Measurements from ENCODE around the gene HMGXB4. TPM values are rescaled to one million over a fixed set of nuclear protein-coding genes. Genes with fewer than 3 reads are reported as not detected.

The HMGXB4 gene
- total RNA-seq, 3 donors from 2014 or later (not counting 1 experiment from before 2014, with no cell fraction given), result 40.4 to 46.1 (median 40.7) TPM

- no peak for DNase-seq
Measured at GRCh38 chr22:35318346-35319215, 61.3 kb downstream of the HMGXB4 start.

GRCh38 chr22:35319244-35319985, 62.1 kb downstream of the HMGXB4 start:
- intact Hi-C loops (cut with micrococcal nuclease), result no loop called here
- no peak overlapping the region for H3K4me3 Mint-ChIP-seq
- Histone ChIP-seq H3K27me3 (ENCODE audit: control insufficient read depth, insufficient read depth, low read length) (no peaks in the 10 kb centered on the region), H3K36me3 (ENCODE audit: control insufficient read depth, insufficient read depth, low read length) (peaks cover 37% of the 10 kb centered on the region), H3K9me3 (ENCODE audit: control insufficient read depth, insufficient read depth, low read length) (no peaks in the 10 kb centered on the region), H3K4me1 (ENCODE audit: control insufficient read depth, insufficient read depth, low read length) (no peaks in the 10 kb centered on the region), H3K27ac (ENCODE audit: low read length) (no peak overlapping the region), H3K4me3 (ENCODE audit: low read length) (no peak overlapping the region)
- no peak for DNase-seq
- peaks cover 7 to 12% of the 10 kb centered on the region in 2 donors for H3K4me1 Mint-ChIP-seq
- H3K27me3 Mint-ChIP-seq (ENCODE audit: low read depth in 2 of 2), result no peaks in the 10 kb centered on the region
- WGBS (ENCODE audit: insufficient coverage), result 93% methylated on average over 18 of the region's 18 CpGs
- no peak for ATAC-seq
- no peaks in the 10 kb centered on the region for H3K36me3 Mint-ChIP-seq
- TF ChIP-seq CTCF (IDR thresholded peaks at IDR 0.05), result no peak
- no peak overlapping the region for H3K27ac Mint-ChIP-seq
- H3K9me3 Mint-ChIP-seq, result no peaks in the 10 kb centered on the region

More at GRCh38 chr22:35318346-35319215, 61.3 kb downstream of the HMGXB4 start:
- H3K27me3 ChIP-seq (ENCODE audit: control insufficient read depth, insufficient read depth, low read length), result no peaks in the 10 kb centered on the region
- H3K4me3 Mint-ChIP-seq, result no peak overlapping the region
- H3K9me3 Mint-ChIP-seq, result no peaks in the 10 kb centered on the region
- no peak overlapping the region for H3K4me3 ChIP-seq (ENCODE audit: low read length)
- H3K4me1 Mint-ChIP-seq, result peaks cover 9 to 17% of the 10 kb centered on the region in 2 donors
- peak overlapping the region in 1 of 2 donors; percentile 64 for H3K27ac Mint-ChIP-seq
- intact Hi-C loops (cut with micrococcal nuclease), result no loop called here
- no peaks in the 10 kb centered on the region for H3K27me3 Mint-ChIP-seq (ENCODE audit: low read depth in 2 of 2)
- H3K36me3 Mint-ChIP-seq, result no peaks in the 10 kb centered on the region
- no peak for ATAC-seq
- WGBS (ENCODE audit: insufficient coverage), result 92% methylated on average over 24 of the region's 24 CpGs
- no peaks in the 10 kb centered on the region for H3K9me3 ChIP-seq (ENCODE audit: control insufficient read depth, insufficient read depth, low read length)
- no peak overlapping the region for H3K27ac ChIP-seq (ENCODE audit: low read length)
- peaks cover 33% of the 10 kb centered on the region for H3K36me3 ChIP-seq (ENCODE audit: control insufficient read depth, insufficient read depth, low read length)
- no peaks in the 10 kb centered on the region for H3K4me1 ChIP-seq (ENCODE audit: control insufficient read depth, insufficient read depth, low read length)
- no peak for TF ChIP-seq CTCF (IDR thresholded peaks at IDR 0.05)

GRCh38 chr22:35322126-35322525, 64.8 kb downstream of the HMGXB4 start:
- no peak overlapping the region for H3K4me3 ChIP-seq (ENCODE audit: low read length)
- WGBS (ENCODE audit: insufficient coverage), result 96% methylated on average over 7 of the region's 10 CpGs
- no peak overlapping the region for H3K27ac Mint-ChIP-seq
- TF ChIP-seq CTCF (IDR thresholded peaks at IDR 0.05), result no peak
- no peak overlapping the region for H3K4me3 Mint-ChIP-seq
- no peaks in the 10 kb centered on the region for H3K9me3 Mint-ChIP-seq
- no peak overlapping the region for H3K27ac ChIP-seq (ENCODE audit: low read length)
- H3K4me1 Mint-ChIP-seq, result no peaks in the 10 kb centered on the region
- intact Hi-C loops (cut with micrococcal nuclease), result no loop called here
- H3K36me3 Mint-ChIP-seq, result no peaks in the 10 kb centered on the region
- peaks cover 60% of the 10 kb centered on the region for H3K36me3 ChIP-seq (ENCODE audit: control insufficient read depth, insufficient read depth, low read length)
- H3K4me1 ChIP-seq (ENCODE audit: control insufficient read depth, insufficient read depth, low read length), result no peaks in the 10 kb centered on the region
- H3K27me3 Mint-ChIP-seq (ENCODE audit: low read depth in 2 of 2), result no peaks in the 10 kb centered on the region
- no peaks in the 10 kb centered on the region for H3K9me3 ChIP-seq (ENCODE audit: control insufficient read depth, insufficient read depth, low read length)
- DNase-seq (no peak), ATAC-seq (no peak)
- H3K27me3 ChIP-seq (ENCODE audit: control insufficient read depth, insufficient read depth, low read length), result no peaks in the 10 kb centered on the region
